HG02610 (cell line): Measurements from ENCODE around the gene TNFAIP6.
A peak's percentile ranks its signal among the peaks of the same experiment; 100 is the strongest.

ENCODE experiments used
- ATAC-seq: cut with Tn5 transposase; IDR thresholded peaks from one replicate; pipeline ENCODE4 v1.9.1; 2021; ENCODE audit warnings: mild to moderate bottlenecking, moderate library complexity; ENCODE audit not compliant: unreplicated experiment

The TNFAIP6 gene

DNA sequence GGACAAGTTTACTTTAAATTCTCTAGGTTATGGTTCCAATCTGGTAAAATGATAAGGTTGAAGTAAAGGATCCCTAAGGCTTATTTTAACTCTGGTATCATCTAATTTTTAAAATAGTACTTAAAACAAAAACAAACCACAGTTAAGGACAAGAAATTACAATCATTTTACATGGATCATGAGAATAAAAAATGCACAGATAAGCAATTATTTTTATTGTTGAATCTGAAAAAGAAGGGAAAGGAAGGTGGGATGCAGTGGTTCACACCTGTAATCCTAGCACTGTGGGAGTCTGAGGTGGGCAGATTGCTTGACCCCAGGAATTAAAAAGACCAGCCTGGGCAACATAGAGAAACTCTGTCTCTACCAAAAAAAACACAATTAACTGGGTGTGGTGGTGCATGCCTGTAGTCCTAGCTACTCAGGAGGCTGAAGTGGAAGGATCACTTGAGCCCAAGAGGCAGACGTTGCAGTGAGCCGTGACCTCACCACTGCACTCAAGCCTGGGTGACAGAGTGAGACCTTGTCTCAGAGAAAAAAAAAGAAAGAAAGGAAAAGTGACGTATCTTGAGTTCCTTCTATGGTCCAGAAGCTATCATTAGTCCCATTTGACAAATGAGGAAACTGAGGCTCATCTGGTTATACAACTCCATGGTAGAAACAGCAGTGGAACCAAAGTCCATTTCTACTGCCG is 2.5 kb downstream of the TNFAIP6 start:
- no peak for ATAC-seq

GRCh38 chr2:151361674-151362370 is 4.4 kb downstream of the TNFAIP6 start:
- no peak for ATAC-seq

DNA sequence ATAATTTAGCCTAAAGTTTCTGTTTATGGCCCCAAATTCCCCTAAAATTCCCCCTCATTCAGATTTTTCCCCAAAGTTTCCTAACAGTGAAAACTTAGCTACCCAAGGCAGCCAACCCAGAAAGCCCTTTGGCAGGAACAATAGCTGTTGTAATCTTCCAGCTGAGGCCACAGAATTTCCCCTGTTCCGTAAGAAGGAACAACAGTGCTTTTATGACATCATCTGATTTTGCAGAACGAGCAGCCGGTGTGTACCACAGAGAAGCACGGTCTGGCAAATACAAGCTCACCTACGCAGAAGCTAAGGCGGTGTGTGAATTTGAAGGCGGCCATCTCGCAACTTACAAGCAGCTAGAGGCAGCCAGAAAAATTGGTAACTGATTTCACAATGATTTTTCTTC is 6.3 kb downstream of the TNFAIP6 start:
- ATAC-seq: peak; percentile 93

DNA sequence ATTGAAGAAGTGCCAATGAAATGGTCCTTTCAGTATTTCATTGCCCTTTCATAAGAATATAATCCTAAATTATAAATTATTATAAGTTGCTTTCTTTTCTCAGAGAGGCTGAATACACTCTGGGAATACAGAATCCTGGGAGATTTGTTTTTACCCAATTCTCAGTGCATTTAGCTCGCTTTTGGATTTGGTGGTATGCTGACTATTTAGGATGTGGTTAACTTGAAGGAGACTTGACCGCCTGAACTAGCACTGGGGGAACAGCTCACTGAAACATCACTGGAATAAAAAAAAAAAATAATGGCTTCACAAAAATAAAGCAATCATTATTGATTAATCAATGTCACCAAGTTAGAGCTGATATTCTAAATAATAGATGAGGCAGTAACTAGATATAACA is 10.2 kb downstream of the TNFAIP6 start:
- no peak for ATAC-seq

GRCh38 chr2:151374436-151374835 is 17.0 kb downstream of the TNFAIP6 start:
- peak; percentile 98 for ATAC-seq

- no peak for ATAC-seq
These were observed 21.8 kb downstream of the TNFAIP6 start for GRCh38 chr2:151379169-151379568.

GRCh38 chr2:151380580-151381235 is 23.3 kb downstream of the TNFAIP6 start:
- ATAC-seq: no peak

DNA sequence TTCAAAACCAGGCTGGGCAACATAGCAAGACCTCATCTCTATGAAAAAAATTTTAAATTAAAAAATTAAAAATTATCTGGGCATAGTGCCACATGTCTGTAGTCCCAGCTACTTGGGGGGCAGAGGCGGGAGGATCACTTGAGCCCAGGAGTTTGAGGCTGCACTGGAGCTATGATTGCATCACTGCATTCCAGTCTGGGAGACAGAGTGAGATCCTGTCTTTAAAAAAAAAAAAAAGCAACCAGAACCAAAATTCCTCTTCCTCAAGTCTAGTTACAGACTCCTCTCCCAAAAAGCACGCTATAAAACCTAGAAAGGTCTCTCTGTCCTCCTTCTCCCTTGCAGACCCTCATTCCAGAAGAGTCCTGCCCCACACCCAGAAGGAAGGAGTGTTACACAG is 23.9 kb downstream of the TNFAIP6 start:
- ATAC-seq: no peak

DNA sequence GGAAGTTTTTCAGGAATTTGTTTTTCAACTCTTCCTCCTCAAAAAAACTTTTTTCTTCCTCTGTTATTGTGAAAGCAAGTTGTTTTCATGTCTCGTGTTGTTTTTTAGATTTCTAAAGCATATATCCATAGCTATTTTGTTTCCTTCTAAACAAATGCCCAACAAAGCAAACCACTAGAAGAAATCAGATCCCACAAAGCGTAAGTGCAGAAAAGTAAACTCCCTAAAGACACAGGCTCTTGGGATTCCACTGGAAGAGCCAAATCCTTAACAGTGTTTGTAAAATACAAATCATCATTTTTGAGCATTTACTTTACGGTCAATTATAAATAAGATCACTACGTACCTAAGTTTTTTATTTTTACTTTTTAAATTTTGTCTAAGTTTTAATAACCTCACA is 30.6 kb downstream of the TNFAIP6 start:
- ATAC-seq: no peak

GRCh38 chr2:151391436-151391835 is 34.0 kb downstream of the TNFAIP6 start:
- ATAC-seq: no peak

- no peak for ATAC-seq
These were observed 37.1 kb downstream of the TNFAIP6 start for GRCh38 chr2:151394509-151394908.

DNA sequence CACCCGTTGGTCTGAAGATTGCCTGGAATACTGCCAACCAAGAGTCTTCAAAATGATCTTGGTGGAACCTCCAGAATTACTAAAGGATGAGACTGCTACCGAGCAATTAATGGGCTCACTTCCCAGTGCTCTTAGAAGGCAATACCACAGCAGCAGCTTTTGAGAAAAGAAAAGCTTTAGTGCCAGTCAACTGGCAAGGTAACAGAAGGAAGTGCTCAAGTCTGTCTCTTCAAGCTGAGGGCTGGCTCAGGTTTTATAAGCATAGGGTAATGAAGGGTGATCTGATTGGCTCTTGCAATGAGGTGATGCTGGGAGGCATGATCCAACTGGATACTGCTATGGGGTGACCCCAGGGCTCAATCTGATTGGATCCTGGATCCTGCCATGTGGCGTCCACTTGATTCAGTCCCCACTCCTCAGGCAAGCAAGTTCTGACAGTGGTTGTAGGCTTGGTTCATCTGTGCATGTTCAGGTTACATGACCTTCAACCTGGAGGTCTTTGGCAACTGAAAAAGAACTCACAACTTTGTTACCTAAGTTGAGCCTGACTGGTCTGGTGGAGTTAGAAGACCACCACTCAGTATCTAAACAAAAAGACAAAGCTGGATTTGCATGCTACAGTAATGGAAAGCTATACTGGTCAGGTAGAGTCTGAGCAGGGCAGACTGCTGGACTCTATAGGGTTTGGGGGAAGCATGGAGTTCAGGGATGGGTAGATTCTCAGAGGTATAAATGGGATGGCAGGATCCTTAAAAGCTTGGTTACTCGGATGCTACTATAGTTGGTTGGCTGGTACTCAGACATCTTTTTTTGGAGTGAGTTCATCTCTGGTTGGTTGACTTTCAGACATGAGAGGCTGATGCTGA is 38.4 kb downstream of the TNFAIP6 start:
- ATAC-seq: no peak

- ATAC-seq: no peak
These were observed 42.6 kb downstream of the TNFAIP6 start for GRCh38 chr2:151399981-151400380.

GRCh38 chr2:151401149-151401548 is 43.8 kb downstream of the TNFAIP6 start:
- no peak for ATAC-seq

GRCh38 chr2:151403914-151404313 is 46.5 kb downstream of the TNFAIP6 start:
- no peak for ATAC-seq

- ATAC-seq: no peak
These were observed 48.0 kb downstream of the TNFAIP6 start for GRCh38 chr2:151405376-151405775.

DNA sequence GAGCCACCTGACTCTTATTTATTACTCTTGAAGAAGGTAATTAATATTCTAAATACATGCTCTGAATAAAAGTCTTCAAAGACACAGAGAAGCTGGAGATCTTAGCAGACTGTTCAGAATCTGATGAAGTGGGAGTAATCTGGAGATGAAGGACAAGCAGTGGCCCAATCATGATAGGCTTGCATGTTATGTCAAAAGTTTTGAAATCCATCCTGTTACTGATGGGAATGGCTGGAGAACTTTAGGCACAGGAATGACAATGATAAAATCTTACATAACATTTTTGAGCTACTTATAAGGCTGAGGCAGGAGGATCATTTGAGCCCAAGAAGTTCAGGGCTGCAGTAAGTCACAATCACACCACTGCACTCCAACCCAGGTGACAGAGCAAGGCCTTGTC is 49.9 kb downstream of the TNFAIP6 start:
- ATAC-seq: no peak

DNA sequence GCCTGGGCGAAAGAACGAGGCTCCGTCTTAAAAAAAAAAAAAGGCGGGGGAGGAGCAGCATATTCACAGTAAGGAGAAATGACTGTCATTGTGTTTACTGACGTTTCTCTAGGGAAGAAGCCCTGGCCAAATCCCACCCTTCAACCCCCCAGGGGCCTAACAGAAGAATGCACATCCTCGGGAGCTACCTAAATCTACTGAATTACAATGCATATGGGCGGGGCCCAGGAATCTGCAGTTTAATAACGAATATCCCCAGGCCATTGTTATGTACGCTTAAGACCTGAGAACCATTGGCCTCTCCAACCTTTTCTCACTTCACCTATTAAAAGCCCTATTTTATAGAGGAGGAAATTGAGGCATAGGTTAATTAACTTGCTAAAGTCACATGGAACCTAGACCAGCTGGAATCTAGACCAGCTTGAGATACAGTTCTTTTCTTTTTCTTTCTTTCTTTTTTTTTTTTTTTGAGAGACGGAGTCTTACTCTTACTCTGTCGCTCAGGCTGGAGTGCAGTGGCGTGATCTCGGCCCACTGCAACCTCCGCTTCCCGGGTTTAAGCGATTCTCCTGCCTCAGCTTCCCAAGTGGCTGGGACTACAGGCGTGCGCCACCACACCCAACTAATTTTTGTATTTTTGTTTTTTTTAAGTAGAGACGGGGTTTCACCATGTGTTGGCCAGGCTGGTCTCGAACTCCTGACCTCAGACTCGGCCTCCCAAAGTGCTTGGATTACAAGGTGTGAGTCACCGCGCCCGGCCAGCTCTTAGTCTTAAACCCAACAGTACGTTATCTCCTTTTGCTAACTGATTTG is 51.6 kb downstream of the TNFAIP6 start:
- ATAC-seq: no peak

- ATAC-seq: peak; percentile 93
These were observed 52.5 kb downstream of the TNFAIP6 start, which contains the start of gene RIF1 for GRCh38 chr2:151409601-151410484. Gene RIF1 (plus strand): TSS chr2:151409902. CDS start chr2:151410424, 522 bp downstream.
